ENCODE measurements around the gene ADGRF5. TPM values are rescaled to one million over a fixed set of nuclear protein-coding genes. Genes with fewer than 3 reads are reported as not detected.

The ADGRF5 gene
- 0.14 and 1.6 TPM in 2 replicates for total RNA-seq

GRCh38 chr6:46921731-46922130 is at the start of gene ADGRF5:
Gene ADGRF5 (minus strand): TSS chr6:46921938. CDS start chr6:46906762, 15,176 bp downstream.

Other genes starting within 250 kb of the ADGRF5 start
- 0.46 and 0.57 TPM in 2 replicates for gene TDRD6, start 234.1 kb downstream of the ADGRF5 start, total RNA-seq
- 0.09 TPM in 1 of 2 replicates, not detected in the other for gene PLA2G7, start 186.6 kb downstream of the ADGRF5 start, total RNA-seq
- not detected in 2 replicates for gene ANKRD66, start 175.0 kb downstream of the ADGRF5 start, total RNA-seq
- not detected in 2 replicates for gene MEP1A, start 128.5 kb downstream of the ADGRF5 start, total RNA-seq
- not detected in 2 replicates for gene ADGRF1, start 120.4 kb upstream of the ADGRF5 start, total RNA-seq

Measured in smooth muscle cell of bladder (primary cell).